GM10266 (cell line): ENCODE data around the gene TPK1.

ENCODE experiments used
- DNase-seq: peaks from one replicate; pipeline ENCODE4 v3.0.0; 2012; ENCODE audit errors: extremely low spot score
- CTCF ChIP-seq: IDR thresholded peaks from 2 replicates; pipeline ENCODE4 v1.5.1; 2012; ENCODE audit warnings: mild to moderate bottlenecking, low read depth; ENCODE audit not compliant: control insufficient read depth, insufficient read depth; ENCODE audit errors: missing control alignments

Gene TPK1

DNA sequence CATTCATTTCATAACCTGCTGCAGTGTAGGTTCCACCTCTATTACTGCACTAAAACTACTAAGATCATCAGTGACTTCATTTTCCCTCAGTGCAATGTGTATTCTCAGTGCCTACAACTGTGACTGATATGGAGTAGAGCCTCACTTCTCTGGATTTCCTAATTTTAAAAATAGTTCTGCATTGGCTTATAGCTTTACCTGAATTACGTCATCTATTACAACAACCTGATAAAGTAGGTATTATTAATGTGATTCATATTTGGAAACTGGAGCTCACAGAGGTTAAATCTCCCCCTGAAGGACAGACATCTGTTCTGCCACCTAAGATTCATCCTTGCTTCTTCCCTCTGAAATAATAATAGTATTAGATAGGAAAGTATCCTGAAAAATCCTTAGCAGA is 361.5 kb downstream of the TPK1 start:
- TF ChIP-seq CTCF: no peak
- no peak for DNase-seq

DNA sequence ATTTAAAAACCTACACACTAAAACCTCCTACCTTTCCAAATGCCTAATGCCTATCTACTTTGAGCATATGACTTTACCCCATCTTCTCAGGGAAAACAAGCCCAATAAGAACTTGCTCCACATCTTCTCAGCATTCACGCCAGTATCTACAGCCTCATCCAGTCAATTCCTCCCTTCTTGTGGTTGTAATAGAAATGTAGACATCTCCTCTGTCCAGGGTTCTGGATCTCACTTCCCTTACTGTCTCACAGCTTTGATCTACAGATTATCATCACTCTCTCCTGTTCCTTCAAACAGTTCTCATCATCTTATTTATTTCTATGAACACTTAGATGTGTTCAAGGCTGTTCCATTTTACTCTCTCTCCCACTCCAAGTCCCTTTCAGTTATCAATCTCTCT is 361.9 kb downstream of the TPK1 start:
- TF ChIP-seq CTCF: no peak
- no peak for DNase-seq

DNA sequence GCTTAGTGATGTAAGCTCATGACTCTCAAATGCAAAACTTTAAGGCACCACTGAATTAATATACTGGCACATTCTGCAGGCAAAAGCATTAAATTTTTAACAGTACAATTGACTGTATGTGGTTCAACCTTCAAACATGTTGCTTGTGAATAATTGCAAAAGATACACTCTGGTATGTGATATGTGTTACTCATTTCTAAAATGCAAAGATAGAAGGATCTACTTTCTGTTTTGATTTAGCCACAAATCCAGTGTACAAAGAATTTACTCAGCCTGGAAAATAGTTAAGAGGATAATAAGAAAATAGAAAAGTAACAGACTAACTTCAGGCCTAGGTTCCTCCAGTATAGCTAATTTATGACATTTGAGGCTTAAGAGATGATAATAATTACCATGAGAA is 365.8 kb downstream of the TPK1 start:
- no peak for DNase-seq
- TF ChIP-seq CTCF: no peak

DNA sequence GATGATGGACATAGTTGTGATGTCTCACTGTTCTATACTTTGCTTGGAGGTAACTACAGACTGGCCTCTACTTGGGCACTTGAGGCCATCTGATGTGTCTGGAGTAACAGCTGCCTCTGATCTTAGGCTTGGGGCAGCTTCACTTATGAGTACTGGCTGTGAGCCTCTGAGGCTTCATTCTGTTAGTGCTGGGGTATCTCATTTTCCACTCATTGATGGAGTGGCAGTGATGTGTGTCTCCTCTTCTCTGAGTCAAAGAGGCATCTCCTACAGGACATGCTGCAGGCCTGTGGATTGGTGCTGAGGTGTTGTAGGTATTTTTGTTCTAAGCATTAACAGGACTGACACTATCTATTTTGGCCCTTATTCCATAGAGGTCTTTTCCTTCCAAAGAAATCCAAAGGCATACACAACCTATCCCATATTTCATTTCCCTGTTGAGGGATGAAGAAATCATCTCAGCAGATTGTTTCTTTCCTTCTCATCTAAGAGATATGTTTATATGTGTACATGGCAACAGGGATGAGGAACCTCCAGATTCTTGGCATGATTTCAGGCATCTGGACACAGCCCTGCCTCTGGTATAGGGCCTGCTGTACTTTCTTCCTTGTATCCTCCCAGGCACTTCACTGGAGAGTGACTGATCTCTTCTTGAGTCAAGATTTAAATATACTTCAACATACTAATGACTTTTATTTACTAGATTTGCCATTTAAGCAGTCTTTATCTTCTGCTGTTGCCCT is 366.7 kb downstream of the TPK1 start:
- DNase-seq: no peak

GRCh38 chr7:144459635-144460034 is 376.2 kb downstream of the TPK1 start:
- DNase-seq: no peak
- TF ChIP-seq CTCF: no peak

More for the DNA sequence above, 366.7 kb downstream of the TPK1 start:
- no peak for TF ChIP-seq CTCF

- TF ChIP-seq CTCF: no peak
Observed at GRCh38 chr7:144455040-144455404, 380.8 kb downstream of the TPK1 start.

GRCh38 chr7:144454256-144455039 is 381.4 kb downstream of the TPK1 start:
- no peak for TF ChIP-seq CTCF
- no peak for DNase-seq

More at GRCh38 chr7:144455040-144455404, 380.8 kb downstream of the TPK1 start:
- no peak for DNase-seq
